GM21360 (cell line): ENCODE results near the gene P2RY11.

Experiments used
- ATAC-seq: cut with Tn5 transposase; IDR thresholded peaks from one replicate; pipeline ENCODE4 v1.9.1; 2021; ENCODE audit warnings: mild to moderate bottlenecking, moderate library complexity; ENCODE audit not compliant: unreplicated experiment

P2RY11 gene

DNA sequence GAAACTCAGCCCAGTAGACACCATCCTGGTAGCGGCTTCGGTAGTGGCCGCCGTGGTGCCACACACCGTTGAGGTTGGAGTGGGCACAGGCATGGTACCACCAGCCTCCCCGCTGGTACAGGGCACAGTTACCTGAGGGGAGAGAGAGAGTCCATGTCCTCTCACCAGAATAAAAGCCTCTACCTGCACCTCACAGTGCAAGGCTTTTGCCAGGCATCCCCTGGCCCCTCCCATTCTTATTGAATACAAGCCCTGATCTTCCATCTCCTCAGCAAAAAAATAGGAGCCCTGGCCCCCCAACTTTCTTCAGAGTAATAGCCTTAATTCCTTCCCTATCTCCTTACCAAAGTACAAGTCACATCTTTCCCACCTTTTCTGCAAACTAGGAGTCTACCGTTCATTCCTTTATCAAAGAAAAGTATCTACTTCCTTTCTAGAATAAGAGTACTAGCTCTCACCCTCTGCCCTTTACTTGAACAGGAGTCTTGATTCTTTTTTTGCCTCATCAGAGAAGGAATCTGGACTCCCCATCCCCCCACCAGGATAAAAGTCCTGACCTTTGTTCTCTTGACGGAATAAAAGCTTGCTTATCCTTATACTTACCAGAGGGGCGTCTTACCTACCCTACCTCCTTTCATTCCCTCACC lies 18.7 kb upstream of the P2RY11 start:
- no peak for ATAC-seq

DNA sequence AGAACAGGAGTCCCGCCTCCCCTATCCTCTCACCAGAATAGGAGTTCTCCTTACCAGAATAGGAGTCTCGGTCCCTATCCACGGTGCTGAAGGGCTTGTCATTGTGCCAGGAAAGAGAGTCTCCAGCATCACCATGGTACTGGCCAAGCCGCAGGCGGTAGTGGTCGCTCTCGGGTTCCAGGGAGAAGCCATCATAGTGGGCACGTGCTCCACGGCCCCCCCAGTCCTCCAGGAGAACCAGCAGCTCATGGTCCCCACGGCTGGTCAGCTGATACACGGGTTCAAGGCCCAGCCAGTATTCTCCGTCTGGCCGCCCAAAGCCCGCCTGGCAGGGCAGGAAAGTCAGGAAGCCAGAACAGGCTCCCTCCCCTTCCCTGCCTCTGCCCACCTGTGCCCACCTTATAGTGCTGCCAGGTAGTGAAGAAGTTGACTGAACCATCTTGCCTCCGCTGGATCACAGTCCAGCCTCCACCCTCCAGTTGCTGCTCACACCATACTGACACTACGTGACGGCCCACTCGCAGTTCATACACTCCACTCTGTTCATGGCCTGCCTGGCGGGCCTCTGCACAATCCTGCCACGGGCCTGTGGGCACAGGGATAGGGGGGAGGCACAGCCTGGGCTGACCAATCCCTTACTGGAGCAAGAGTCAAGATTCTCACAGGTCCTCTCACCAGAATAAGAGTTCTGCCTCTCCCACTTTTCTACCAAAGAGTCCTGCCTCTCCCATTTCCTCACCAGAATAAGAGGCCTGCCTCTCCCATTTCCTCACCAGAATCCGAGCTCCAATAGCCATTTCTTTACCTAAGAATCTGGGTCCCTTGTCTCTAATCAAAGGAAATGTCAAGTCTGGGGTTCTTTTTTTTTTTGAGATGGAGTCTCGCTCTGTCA lies 18.0 kb upstream of the P2RY11 start:
- no peak for ATAC-seq

DNA sequence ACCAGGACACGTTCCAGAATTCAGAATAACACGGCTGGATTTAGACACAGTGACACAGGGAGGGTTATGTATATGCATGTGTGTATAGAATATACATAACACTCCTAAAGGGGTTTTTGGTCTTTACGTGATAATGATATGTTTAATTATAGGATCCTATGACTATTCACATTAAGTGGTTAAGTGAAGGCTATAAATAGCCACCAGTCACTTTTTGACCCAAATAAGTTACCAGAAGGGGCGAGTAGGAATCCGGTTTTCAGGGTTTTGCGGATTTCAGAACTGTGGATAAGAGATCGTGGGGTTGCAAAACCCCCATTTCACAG lies 15.9 kb upstream of the P2RY11 start:
- no peak for ATAC-seq

DNA sequence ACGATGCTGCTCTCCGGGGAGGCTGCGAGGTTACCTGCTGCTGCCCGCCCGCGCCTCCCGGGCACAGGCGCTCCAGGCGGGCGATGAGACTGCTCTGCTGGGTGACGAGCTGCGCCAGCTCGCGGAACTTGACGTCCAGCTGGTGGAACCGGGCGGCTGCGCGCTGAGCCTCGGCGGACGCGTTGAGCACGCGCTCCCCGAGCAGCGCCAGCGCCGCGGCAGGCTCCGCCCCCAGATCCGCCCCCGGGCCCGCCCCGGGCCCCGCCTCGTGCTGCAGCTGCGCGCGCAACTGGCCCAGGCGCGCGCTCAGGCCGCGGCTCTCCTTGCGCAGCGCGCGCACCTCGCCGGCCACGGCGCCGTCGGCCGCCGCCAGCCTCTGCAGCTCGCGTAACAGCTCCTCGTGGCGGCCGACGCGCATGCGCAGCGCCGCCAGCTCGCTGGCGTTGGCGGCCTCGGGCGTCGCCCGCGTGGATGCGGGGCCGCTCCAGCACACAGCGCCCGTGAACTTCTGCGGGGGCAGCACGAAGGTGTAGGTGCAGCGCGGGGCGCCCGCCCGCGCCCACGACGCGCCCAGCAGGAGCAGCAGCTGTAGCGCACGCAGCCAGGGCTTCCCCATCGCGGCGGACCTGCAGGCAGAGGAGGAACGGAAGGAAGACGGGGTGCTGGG lies 15.4 kb upstream of the P2RY11 start:
- peak; percentile 71 for ATAC-seq

DNA sequence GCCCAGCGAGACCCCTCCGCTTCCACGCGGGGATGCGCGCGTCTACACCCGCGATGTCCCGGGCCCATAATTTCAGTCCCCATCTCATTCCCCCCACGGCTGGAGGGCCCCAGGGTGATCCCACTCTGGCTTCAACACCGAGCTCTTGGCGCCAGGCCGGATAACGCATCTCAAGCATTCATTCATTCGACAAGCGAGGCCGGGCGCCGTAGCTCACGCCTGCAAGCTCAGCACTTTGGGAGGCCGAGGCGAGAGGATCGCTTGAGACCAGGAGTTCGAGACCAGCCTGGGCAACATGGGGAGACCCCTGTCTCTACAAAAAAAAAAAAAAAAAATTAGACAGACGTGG lies 14.9 kb upstream of the P2RY11 start:
- ATAC-seq = no peak

DNA sequence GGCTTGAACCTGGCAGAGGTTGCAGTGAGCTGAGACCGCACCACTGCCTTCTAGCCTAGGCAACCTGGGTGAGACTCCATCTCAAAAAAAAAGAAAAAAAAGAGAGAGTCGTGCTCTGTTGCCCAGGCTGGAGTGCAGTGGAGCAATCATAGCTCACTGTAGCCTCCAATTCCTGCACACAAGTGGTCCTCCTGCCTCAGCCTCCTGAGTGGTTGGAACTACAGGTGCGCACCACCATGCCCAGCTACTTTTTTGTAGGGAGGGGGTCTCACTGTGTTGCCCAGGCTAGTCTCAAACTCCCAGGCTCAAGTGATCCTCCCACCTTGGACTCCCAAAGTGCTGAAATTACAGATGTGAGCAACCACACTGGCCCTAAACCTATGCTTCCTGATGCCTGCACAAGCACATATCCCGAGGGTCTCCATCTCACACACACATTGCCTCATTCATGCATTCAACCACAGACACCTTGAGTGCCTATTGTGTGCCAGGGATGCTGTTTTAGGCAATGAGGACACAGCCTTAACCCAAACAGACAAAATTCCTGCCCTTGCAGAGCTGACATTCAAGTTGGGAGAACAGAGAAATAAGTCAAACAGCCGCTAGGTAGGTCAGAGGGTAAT lies 11.2 kb upstream of the P2RY11 start:
- ATAC-seq = no peak

DNA sequence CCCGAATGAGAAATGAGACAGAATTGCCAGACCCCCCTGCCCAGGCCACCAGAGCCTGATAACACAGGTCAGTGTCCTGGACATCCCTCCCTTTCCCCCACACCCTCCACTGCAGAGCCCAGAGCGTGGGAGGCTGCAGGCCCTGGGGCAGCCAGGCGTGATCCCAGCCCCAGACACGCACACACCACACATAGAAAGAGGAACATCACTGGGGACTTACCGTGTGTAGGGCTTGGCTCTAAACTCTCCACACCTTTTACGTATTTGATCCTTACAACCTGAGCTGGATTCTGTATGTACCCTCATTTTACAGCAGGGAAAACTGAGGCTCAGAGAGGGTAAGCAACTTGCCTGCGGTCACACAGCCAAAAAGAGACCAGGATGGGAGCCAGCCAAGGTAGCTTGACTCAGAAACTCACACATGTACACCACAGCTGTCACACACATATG lies 8.7 kb upstream of the P2RY11 start:
- no peak for ATAC-seq

DNA sequence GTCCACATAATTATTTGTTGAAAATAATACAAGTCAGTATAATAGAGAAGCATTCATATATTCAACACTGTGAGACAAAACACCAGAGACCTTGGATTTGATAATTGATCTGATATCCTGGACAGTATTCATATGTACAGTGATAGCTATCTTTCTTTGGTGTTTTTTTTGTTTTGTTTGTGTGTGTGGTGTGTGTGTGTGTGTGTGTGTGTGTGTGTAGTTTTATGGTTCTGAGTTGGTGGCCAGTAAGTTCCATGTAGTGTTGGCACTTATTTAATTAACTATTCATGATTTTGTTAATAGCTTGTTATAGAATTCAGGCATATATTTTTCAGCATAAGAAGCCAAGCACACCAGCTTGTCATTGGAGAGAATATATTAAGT lies 7.4 kb upstream of the P2RY11 start:
- no peak for ATAC-seq

DNA sequence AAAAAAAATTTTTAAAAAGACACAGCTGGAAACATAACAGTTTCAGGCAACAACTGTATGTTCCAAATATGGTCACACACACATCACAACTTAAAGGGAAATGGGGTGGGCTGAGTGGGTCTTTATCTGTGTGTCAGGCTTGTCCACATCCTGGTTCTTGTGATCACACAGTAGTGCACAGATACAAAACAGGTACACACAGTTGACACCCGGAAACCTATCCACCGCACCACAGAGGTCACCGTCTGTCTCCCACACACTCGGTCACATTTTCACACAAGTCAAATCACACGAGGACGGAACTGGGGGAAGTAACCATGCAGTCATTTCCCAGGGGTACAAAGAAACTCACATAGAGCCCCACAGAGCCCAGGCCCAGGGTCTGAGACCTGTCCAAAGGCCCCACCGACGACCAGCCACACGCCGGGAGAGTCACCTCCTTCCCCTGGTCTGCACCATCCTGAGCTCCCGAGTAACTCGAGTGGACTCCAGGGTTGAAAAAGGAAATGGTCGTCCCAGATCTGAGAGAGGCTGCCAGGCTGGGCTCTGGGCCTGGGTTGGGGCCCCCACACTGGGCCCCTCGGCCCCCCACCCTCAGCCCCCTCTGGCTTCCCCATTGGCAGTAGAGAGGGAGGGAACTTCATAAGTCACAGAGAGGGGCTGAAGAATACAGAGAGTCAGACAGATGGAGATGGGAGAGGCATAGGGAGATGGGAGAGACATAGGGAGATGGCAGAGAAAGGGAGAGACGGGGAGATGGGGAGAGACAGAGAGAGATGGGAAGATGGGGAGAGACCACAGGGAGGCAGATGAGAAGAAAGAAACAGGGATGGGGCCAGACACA lies 6.6 kb upstream of the P2RY11 start:
- peak; percentile 39 for ATAC-seq

DNA sequence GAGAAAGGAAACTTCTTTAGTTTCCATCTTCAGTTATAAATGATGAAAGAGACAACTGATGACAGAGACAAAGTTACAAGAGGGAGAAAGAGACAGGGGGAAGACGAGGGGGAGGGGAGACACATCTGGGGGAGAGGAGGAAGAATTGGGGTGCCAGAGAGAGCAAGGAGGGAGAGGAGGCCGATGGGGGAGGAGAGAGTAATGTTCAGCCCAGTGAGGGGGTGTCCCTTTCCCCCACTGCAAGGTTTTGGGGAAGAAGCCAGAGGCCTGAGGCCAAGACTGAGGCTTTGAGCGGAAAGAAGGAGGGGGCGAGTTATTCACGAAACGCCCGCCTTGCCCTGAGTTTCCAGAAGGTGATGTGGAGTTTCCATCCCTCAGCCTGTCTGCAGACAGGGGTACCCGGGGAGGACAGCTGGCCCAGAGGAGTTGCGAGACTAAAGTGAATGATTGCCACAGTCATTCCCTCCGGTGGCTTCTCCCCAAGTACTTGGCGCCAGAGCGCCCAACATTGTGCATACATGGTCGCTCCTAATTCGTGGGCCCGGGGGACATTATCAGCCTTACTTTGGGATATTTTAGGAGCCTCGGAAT lies 5.9 kb upstream of the P2RY11 start:
- no peak for ATAC-seq

DNA sequence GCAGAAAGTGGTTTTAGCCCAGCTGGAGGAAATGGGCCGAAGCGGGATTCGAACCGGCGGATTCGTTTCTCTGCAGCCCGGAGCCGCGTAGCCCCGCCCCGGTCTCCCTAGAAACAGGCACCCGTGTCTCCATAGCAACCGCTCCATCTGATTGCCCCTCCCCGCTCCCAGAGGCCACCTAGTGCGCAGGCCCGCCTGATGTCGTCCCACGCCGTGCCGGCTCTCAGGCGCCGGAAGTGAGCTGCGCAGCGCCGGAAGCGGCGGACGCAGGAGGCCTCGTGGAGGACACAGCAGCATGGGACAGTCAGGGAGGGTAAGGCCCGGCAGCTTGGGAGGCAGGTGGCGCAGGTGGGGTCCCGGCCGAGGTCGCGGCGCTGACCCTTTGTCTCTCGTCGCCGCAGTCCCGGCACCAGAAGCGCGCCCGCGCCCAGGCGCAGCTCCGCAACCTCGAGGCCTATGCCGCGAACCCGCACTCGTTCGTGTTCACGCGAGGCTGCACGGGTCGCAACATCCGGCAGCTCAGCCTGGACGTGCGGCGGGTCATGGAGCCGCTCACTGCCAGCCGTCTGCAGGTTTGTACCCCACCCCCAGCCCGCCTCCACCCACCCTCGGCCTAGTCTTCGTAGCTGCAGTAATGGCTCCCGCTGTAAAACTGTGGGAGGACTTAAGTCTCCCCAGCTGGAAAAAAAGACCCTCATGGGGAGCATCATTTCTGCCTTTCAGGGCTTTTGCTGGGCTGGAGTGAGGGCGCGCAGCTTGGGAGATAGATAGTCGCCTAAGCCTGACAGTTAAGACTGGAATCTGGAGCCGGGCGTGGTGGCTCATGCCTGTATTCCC lies 5.2 kb upstream of the P2RY11 start, which contains the start of gene PPAN:
Gene PPAN, plus strand, starts transcription at position 263 of the 837 bp plus-strand sequence. Its CDS starts 33 bp downstream, at position 296.
- ATAC-seq = peak; percentile 45

DNA sequence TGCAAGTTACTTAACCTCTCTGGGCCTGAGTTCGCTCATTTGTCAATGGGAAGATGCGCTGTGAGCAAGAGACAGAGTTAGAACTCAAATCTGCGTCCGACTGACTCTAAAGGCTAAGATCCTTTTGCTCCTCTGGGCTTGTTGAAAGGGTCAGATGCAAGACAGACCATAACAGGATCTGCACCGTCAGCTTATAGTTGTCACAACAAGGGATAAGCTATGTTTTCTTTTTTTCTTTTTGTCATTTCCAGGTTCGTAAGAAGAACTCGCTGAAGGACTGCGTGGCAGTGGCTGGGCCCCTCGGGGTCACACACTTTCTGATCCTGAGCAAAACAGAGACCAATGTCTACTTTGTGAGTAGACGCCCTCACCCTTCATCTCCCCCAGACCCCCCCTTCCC lies 4.2 kb upstream of the P2RY11 start:
- ATAC-seq = no peak

DNA sequence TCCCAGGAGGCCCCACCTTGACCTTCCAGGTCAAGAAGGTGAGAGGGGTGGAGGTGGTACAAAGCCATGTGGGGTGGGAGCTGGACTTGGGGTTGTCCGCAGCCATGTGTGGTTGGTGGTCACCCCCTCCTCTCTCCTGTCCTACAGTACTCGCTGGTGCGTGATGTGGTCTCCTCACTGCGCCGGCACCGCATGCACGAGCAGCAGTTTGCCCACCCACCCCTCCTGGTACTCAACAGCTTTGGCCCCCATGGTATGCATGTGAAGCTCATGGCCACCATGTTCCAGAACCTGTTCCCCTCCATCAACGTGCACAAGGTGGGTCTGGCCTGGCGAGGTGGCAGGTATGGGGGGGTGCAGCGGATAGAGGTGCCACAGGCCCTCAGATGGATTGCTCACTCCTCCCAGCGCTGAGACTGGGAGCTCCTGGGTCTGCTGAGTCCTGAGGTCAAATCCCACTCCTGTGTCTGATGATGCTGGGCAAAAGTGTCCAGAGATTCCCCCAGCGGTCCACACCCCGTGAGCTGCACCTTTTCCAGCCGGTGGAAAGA lies 3.6 kb upstream of the P2RY11 start:
- no peak for ATAC-seq

DNA sequence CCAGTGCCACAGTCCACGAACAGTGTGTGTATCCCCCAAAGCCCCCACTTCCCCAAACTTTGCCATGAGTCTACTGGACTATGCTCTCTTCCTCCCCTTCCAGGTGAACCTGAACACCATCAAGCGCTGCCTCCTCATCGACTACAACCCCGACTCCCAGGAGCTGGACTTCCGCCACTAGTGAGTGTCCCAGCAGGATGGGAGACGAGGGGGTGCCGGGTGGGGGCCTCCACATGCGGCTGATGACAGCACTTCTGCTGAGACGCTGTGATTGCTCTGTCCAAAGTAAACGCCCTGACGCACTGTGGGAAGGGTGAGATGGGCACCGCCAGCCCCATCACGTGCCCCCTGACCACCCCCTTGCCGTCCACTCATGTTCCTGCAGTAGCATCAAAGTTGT lies 2.0 kb upstream of the P2RY11 start:
- no peak for ATAC-seq

DNA sequence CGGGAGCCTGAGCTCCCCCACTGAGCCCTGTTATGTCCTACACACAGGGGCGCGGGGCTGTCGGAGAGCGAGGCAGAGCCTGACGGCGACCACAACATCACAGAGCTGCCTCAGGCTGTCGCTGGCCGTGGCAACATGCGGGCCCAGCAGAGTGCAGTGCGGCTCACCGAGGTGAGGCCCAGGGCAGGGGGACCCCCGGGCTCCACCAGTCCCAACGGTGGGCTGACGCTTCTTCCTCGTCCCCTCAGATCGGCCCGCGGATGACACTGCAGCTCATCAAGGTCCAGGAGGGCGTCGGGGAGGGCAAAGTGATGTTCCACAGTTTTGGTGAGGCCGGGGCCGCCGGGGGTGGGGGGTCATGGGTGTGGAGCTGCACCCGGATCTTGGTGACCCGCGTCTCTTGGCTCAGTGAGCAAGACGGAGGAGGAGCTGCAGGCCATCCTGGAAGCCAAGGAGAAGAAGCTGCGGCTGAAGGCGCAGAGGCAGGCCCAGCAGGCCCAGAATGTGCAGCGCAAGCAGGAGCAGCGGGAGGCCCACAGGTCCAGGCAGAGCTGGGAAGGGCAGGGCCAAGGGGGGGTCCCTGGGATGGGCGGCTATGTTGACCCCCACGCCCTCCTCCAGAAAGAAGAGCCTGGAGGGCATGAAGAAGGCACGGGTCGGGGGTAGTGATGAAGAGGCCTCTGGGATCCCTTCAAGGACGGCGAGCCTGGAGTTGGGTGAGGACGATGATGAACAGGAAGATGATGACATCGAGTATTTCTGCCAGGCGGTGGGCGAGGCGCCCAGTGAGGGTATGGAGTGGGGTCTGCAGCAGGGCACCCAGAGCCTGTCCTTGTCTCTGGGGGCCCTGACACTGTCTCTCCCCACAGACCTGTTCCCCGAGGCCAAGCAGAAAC lies 1.2 kb upstream of the P2RY11 start:
- no peak for ATAC-seq

DNA sequence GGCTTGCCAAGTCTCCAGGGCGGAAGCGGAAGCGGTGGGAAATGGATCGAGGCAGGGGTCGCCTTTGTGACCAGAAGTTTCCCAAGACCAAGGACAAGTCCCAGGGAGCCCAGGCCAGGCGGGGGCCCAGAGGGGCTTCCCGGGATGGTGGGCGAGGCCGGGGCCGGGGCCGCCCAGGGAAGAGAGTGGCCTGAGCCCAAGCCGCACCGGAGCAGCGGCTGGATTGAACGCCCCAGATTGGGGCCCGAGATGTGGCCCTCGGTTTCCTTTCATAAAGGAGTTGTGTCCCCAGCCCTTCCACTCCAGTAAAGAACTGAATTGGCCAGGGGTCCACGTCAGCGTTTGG lies 548 bp upstream of the P2RY11 start:
- no peak for ATAC-seq

DNA sequence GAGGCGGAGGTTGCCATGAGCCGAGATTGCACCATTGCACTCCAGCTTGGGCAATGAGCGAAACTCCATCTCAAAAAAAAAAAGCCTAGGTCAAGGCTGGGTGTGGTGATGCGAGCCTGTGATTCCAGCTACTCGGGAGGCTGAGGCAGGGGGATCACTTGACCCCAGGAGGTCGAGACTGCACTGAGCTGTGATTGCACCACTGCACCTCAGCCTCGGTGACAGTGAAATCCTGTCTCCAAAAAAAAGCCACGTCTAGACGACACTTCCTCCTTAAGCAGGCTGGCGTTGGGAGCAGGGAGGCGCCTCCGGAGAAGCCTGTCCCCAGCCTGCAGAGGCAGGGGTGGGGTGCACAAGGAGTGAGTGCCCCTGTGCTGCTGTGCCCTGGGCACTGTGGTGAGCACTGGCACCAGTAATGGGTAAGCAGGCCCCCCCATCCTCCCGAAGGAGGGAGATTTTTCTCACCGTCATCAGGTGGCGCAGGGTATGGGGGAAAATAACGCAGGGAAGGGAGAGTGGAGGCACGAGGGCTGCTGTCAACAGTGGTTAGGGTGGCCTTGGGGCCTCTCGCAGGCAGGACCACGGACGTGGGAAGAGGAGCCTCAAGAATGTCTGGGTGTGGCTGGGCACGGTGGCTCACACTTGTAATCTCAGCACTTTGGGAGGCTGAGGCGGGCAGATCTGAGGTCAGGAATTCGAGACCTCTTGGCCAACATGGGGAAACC lies 706 bp downstream of the P2RY11 start:
- ATAC-seq = no peak
